ENCODE results near the gene PTPRN2.
"Not testable (repeated sequence)": the region's sequence is repeated elsewhere in the genome, so short reads cannot be mapped to it uniquely, and the experiment has no call there.

PTPRN2 gene
- 1.8 to 4.6 (median 4.1) reads per million in 3 experiments for total RNA-seq

DNA sequence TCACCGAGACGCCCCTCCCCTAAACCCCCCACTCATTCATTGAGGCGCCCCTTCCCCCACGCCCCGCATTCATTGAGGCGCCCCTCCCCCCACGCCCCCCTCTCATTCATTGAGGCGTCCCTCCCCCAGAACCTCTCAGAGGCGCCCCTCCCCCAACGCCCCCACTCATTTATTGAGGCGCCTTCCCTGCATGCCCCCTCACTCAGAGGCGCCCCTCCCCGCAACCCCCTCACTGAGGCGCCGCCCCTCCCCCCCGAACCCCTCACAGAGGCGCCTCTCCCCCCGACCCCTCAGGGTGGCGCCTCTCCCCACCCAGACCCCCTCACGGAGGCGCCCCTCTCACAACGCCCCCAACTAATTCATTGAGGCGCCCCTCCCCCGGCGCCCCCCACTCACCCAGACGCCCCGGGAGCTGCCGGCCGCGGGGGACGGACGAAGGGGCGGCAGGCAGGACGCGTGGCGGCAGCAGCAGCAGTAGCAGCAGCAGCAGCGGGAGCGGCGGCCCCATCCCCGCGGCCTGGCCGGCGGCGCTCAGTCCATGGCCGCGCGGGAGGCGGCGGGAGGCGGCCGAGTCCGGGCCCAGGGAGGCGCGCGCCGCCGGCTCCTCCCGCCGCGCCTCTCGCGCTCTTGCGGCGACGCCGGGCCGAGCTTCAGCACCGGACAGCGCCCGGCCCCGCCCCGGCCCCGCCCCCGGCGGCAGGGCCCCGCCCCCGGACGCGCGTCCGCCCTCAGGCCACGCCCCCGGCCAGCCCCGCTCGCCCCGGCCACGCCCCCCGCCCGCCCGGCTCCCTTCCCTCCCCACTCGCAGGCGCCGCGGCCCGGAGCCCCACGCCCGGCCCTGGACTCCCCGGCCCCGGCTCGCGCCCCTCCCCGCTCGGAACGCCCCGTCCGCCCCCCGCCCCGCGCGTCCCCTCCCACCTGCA is at the start of gene PTPRN2:
PTPRN2 (minus strand) TSS at position 662 of the 923 bp plus-strand sequence.
- DNase-seq: peak; percentile 43

GRCh38 chr7:158633055-158633956 is 45.7 kb upstream of the PTPRN2 start:
- DNase-seq: no peak

DNA sequence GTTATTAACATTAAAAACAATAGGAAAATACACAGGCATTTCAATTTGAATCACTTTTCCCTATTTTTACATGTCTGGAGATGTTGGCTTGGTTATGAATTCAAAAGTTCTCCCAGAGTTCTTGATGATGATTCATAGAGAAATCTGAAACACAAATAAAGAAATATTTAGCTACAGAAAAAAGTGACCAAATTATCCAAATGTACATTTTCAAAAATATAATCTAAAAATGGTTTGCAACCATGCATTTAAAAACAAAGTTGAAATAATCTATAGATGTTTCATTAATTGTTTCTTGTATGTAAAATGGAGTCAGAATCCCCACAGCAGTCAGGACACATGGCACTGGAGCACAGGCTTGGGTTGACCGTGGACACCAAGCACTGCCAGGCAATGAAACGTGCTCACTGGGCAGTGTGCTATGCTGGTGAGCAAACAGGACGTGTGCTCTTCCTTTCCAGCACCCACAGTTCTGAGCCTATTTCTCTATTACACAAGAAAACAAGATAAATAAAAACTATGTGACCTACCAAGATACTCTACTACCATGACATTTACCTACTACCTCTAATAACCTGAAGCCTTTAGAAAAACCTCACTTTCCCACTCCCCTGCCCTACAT is 44.1 kb upstream of the PTPRN2 start:
- DNase-seq: no peak

GRCh38 chr7:158626289-158626688 is 38.7 kb upstream of the PTPRN2 start:
- DNase-seq: not testable (repeated sequence)

DNA sequence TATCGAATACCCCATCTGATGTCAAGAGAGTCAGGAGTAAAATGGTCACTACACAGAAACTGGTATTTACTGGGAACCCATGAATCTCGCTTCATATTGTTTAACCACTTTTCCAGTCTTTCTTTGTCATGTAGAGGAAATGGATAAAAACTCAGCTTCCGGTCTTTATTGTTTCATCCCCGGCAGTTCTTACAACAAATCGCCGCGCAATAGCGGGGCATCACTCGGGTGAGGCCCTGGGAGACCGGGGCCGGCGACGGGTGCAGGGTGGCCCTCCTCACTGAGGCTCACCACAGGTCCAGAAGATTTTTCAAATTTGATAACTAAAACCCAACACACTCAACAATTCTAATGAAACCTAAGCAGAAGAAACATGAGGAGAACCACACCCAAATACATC is 35.6 kb upstream of the PTPRN2 start:
- DNase-seq: no peak

- DNase-seq: no peak
Measured at GRCh38 chr7:158620839-158621441, 33.3 kb upstream of the PTPRN2 start.

DNA sequence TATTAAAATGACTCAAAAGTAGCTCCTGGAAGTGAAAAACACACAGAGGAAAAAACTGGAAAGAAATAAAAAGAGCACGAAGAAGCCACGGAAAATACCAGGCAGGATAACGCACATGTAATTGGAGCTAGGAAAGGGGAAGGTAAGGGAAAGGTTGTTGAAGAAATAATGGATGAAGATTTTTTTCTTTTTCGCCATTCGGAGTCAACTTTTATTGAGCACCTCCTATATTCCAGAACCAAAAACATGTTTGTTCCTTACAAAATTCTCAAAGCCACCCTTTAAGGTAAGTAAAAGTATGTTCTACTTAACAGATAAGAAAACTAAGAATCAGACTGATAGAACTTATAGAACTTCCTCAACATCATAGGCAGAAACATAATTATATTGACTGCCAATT is 32.8 kb upstream of the PTPRN2 start:
- no peak for DNase-seq

DNA sequence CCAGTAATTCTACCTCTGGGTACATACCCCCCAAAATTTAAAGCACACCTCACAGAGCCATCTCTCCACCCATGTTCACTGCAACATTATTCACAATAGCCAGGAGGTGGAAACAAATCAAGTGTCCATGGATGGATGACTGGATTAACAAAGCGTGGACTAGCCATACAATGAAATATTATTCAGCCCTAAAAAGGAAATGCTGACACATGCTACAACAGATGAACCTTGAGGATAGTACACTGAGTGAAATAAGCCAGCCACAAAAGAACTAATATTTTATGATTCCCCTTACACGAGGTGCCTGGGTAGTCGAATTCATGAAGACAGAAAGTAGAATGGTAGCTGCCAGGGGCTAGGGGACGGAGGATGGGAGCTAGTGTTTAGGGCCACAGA is 31.1 kb upstream of the PTPRN2 start:
- DNase-seq: no peak

GRCh38 chr7:158617737-158618128 is 30.1 kb upstream of the PTPRN2 start:
- DNase-seq: no peak

GRCh38 chr7:158616050-158616449 is 28.4 kb upstream of the PTPRN2 start:
- DNase-seq: no peak

DNA sequence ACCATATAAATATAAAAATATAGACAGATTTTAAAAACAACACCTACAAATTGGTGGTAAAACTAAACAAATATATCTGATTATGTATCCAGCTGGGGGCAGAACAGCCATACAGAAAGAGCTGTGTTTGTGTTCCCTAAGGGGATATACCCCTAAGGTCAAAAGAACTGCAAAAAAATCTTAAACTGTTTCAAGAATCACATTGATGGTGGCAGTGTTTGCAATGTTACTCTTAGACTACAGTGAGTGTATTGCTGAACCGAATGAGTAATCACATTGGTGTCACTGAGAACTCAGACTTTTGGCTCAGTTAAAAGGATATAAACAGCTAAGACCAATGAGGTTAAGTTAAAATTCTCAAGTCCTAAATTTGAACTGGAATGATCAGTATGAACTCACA is 27.1 kb upstream of the PTPRN2 start:
- DNase-seq: no peak

DNA sequence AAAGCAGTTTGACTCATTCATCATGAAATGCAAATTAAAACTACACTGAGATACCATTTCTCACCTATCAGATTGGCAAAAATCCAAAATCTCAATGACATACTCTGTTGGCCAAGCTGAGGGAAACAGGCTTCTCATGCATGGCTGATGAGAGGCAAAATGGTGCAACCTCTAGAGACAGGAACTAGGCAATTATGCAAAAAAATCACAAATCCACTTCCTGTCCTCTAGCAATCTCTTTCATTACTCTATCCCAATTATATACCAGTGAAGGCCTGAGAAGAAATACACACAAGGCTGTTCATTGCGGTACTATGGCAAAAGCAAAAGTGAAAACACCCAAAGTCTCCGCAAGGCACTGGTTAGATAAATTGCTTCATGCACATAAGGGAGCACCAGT is 25.9 kb upstream of the PTPRN2 start:
- no peak for DNase-seq

DNA sequence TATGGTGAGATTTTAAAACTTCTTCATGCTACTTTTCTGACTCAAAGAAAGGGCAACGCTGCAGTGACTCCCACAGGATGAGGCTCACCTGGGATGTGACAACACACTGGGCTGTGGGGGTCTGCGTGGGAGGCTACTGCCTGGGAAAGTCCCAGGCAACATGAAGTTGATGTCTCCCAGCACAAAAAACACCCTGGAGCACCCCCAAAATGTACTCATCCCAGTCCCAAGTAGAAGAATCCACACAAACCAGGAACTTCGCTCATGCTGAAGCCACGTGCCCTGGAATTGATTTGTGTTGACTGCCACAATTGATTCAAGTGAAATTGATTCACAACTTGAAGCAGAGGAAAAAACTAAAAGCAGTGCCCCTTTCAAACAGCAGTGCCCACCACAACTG is 24.9 kb upstream of the PTPRN2 start:
- DNase-seq: no peak

- no peak for DNase-seq
Measured at GRCh38 chr7:158611541-158611940, 23.9 kb upstream of the PTPRN2 start.

DNA sequence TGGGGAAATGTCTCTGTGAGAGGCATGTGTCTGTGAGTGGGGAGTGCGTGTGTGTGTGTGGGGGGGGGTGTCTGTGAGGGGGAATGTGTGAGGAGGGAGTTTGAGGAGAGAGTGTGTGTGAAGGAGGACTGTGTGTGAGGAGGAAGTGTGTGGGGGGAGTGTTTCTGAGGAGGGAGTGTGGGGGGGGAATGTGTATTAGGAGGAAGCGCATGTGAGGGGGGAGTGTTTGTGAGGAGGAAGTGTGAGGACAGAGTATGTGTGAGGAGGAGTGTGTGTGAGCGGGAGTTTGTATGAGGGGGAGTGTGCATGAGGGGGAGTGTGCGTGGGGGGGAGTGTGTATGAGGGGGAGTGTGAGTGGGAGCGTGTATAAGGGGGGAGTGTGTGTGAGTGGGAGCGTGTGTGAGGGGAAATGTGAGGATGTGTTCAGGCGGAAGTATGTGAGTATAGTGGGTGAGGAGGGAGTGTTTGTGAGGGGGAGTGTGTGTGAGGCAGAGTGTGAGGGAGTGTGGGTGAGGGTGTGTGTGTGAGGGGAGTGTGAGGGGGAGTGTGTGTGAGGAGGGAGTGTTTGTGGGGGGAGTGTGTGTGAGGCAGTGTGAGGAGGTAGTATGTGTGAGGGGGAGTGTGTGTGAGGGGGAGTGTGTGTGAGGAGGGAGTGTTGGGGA is 21.8 kb upstream of the PTPRN2 start:
- no peak for DNase-seq

GRCh38 chr7:158607563-158607962 is 19.9 kb upstream of the PTPRN2 start:
- no peak for DNase-seq

DNA sequence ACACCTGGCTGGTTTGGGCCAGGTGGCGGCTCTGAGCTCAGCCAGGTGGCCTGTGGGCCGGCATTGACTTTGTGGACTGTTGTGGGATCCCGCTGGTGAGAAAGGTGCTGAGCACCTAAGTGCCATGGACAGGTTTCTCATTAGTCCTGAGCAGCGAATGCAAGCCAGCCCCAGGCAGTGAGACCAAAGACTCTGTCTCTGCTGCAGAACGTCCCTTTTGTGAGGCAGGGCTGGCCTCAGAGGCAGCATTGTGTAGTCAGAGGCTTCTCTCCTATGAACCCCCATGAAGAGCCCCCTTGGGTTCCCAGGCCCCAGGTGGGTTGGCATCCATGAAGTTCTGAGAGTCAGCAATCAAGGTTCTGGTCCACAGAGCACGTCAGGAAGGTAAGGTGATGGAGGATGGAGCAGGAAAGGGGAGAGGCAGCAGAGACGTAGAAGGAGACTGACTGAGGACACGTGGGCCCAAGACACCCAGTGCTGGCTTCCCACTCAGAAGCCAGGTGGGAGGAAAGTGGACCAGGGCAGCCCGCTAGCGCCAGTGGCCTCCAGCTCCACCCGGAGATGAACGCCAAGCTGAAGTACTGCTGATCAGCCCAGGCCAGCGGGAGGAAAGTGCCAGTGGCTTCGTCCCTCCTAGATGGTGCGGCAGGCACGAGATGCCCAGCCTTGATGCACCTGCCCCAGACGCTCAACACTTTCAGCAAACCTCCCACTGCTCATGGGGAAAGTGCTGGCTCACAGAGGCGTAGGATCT is 19.2 kb upstream of the PTPRN2 start:
- no peak for DNase-seq

DNA sequence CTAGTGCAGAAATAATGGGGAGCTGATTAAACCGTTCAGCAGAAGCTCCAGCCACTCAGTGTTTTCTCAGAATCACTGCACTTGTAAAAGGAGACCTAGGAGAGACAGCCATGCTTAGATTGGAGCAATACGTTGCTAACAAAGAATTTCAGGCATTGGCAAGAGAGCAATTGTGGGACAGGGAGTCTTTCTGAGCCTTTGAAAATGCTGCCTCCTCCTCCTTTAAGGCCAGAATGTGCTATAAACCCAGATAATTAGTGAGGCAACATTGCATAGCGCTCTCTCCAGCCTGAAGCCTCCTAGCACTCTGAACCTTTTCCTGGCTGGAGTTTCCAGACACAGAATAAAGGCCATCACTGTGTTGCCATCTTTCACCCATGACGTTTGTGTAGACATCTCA is 18.5 kb upstream of the PTPRN2 start:
- no peak for DNase-seq

DNA sequence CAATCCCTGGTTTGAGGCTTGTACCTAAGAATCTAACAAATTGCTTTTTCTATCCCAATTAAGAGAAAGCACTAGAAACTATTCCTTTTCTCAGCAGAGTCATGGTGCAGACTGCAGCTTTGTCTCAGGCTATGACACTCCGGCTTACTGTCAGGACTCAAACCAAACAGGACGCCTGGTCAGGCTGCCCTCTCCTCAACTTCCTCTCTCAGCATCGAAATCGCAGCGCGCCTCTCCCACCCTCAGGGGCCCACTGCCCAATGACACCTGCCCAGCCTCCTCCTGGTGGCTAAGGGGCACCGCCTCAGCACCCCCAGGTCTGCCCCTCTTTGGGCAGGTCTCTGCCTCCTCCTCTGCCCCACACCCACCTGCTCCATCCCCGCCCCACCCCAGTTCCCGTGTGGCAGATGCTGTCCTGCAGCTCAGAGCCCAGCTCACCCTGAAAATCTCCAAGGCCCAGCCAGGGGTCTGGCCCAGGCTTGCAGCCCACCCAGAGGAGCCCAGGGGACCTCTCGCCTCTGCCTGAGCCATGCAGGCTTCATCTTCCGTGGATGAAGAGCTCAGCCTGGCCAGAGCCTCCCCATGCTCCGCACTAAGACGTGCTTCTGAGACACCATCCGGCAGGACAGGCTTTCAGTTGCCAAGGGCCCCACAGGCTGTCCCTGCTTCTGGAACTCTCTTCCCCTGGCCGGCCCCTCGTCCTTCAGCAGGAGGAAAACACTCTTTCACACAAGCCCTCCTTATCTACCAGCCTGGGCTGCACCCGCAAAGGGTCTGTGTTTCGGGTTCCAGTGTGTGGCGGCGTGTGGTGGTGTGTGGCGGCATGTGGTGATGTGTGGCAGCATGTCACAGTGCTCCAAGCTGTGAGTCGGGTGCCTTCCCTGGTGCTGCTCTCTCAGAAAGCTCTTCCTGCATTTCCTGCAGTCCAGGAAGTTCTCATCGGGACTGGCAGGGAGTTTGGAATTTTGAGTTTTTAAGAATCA is 16.4 kb upstream of the PTPRN2 start:
- no peak for DNase-seq
